GM13977 (cell line): ENCODE measurements around the gene F10.

Source experiments
- DNase-seq: peaks from one replicate; pipeline ENCODE4 v3.0.0; 2012; ENCODE audit warnings: low spot score
- in situ Hi-C: fragments of 300-500 bp; cut with MboI; formaldehyde crosslinking; loops from one replicate; pipeline ENCODE4 v1.12.0; 2022; ENCODE audit warnings: low sequenced_read_pairs, low pct_unique_long_range_greater_than_20kb, mixed read lengths, inconsistent platforms; ENCODE audit not compliant: unreplicated experiment
- TF ChIP-seq, protein P1 (sequence below): IDR thresholded peaks from 2 replicates; pipeline ENCODE4 v1.5.1; 2012; ENCODE audit warnings: mild to moderate bottlenecking, control low read depth; ENCODE audit not compliant: insufficient read depth; ENCODE audit errors: extremely low read depth, missing control alignments

Gene F10

DNA sequence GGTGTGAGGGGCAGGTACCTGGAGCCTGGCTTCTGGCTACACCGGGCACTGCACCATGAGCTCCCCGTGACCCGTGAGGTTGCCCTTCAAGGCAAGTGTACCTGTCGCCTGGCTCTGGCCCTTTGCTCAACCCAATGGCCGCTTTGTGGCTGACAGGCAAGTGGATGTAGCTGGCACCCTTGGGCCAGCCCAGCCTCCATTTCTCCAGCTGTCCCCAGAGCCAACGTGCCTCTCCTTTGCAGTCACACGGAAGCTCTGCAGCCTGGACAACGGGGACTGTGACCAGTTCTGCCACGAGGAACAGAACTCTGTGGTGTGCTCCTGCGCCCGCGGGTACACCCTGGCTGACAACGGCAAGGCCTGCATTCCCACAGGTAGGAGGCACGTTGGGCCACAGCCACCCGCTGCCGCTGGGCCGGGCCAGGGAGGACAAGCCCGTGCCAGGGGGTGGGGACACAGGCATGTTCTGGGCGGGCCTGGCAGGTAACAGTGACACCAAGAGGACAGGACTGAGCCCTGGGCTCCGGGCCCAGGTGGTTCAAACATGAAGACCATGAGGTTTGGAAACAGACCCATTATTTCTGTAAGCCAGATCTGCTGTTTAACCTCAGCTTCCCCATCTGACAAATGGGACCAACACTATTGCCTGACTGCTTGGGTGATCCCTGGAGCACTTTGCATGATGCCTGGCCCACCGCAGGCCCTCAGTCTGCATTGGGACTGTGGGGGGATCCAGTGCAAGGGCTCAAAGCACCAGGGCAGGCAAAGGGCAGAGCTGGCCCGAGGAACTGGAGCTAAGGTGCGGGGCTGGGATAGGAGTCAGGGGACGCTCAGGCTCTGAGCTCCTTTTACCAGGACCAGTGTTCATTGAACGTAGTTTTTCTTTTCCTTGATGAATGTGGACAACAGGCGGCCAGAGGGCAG lies 18.3 kb downstream of the F10 start:
- in situ Hi-C loops, result no loop called here
- TF ChIP-seq, protein P1, sequence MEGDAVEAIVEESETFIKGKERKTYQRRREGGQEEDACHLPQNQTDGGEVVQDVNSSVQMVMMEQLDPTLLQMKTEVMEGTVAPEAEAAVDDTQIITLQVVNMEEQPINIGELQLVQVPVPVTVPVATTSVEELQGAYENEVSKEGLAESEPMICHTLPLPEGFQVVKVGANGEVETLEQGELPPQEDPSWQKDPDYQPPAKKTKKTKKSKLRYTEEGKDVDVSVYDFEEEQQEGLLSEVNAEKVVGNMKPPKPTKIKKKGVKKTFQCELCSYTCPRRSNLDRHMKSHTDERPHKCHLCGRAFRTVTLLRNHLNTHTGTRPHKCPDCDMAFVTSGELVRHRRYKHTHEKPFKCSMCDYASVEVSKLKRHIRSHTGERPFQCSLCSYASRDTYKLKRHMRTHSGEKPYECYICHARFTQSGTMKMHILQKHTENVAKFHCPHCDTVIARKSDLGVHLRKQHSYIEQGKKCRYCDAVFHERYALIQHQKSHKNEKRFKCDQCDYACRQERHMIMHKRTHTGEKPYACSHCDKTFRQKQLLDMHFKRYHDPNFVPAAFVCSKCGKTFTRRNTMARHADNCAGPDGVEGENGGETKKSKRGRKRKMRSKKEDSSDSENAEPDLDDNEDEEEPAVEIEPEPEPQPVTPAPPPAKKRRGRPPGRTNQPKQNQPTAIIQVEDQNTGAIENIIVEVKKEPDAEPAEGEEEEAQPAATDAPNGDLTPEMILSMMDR, result no peak
- DNase-seq, result no peak

DNA sequence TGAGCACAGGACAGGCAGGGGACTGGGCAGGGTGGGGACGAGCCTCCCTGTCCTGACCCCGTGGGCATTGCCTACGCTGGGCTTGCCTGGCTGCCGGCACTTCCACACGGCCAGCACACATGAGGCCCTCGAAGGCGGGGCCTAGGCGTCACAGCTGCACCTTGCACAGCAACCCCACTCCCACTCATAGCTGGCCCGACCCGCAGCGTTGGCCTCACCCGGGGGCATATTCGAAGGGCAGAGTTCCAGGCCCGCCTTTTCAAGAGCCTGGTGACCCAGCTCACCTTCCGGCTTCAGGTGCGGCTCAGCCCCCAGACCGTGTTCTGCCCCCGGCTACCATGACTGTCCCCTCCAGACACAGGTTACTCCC lies 19.0 kb downstream of the F10 start:
- in situ Hi-C loops, result no loop called here
- TF ChIP-seq, protein P1, result no peak
- no peak for DNase-seq

DNA sequence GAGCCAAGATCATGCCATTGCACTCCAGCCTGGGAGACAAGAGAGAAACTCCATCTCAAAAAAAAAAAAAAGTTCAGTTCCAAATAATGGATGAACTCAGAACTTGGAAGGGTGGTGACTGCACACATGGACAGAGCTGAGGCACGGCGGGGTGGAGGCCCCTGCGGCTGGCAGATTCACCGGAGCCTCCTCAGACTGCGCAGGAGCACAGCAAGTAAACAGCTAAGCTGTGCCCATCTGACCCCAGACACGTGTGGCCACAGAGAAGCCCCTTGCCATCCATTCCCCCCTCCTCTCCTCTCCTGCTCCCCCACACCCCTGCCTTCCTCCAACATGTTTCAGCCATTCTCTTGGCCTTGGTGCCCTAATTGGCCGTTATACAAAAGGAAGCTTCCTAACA lies 20.3 kb downstream of the F10 start:
- in situ Hi-C loops, result no loop called here
- DNase-seq, result no peak
- TF ChIP-seq, protein P1, result no peak

DNA sequence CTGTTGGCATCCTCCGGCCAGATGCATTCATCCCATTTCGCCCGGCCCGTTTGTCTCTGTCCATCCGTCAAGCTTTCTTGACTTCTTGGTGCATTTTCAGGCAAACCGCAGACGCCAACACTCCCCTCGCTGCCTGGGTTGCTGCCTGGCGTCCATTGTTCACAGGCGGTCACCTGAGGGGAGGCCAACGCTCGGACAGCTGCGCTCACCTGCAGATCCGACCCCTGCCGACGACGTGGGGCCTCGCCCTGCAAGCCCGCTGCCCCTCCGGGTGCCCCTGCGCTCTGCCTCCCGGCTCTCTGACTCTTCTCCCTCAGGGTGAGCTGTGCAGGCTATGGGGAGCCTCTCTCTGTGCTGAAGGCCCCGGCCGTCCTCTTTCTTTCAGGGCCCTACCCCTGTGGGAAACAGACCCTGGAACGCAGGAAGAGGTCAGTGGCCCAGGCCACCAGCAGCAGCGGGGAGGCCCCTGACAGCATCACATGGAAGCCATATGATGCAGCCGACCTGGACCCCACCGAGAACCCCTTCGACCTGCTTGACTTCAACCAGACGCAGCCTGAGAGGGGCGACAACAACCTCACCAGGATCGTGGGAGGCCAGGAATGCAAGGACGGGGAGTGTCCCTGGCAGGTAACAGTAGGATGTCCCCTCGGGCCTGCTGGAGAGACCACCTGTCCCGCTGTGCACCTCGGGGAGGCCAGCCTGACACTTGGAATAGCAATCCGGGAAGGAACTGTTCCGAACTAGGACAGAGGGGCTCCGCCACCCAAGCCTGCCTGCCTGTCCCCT lies 21.1 kb downstream of the F10 start:
- in situ Hi-C loops, result no loop called here
- TF ChIP-seq, protein P1, result no peak
- no peak for DNase-seq

DNA sequence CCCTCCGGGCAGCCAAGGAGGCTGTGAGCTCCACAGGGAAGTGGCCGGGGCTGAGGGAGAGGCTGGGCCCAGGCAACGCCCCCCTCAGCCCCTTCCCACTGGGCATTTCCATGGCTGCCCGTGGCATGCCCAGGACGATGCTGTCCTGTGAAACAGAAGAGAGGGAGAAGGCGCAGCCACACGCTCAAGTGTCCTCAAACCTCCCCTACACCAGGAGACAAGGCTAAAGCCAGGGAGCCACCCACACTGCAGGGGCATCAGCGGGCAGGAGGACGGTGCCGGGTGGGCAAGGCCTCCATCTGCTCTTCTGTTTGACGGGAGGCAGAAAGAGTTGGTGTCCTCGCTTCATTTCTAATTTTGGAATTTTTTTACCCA lies 21.6 kb downstream of the F10 start:
- no peak for DNase-seq
- TF ChIP-seq, protein P1, result no peak
- in situ Hi-C loops, result no loop called here

DNA sequence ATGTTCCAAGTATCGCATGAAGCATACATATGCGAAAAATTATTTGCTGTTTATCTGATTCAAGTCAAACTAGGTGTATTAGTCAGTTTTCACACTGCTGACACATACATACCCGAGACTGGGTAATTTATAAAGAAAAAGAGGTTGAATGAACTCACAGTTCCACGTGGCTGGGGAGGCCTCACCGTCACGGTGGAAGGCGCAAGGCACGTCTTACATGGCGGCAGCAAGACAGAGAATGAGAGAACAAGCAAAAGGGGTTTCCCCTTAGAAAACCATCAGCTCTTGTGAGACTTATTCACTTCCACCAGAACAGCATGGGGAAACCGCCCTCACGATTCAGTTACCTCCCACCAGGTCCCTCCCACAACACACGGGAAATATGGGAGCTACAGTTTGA lies 22.9 kb downstream of the F10 start:
- TF ChIP-seq, protein P1, result no peak
- in situ Hi-C loops, result no loop called here
- no peak for DNase-seq
